GM21381 (cell line): Measurements from ENCODE around the gene FN3K.
"Not testable (repeated sequence)": the region's sequence is repeated elsewhere in the genome, so short reads cannot be mapped to it uniquely, and the experiment has no call there.

Experiments
- ATAC-seq: cut with Tn5 transposase; IDR thresholded peaks from one replicate; pipeline ENCODE4 v1.9.1; 2021; ENCODE audit warnings: mild to moderate bottlenecking, moderate library complexity; ENCODE audit not compliant: unreplicated experiment

Gene FN3K

DNA sequence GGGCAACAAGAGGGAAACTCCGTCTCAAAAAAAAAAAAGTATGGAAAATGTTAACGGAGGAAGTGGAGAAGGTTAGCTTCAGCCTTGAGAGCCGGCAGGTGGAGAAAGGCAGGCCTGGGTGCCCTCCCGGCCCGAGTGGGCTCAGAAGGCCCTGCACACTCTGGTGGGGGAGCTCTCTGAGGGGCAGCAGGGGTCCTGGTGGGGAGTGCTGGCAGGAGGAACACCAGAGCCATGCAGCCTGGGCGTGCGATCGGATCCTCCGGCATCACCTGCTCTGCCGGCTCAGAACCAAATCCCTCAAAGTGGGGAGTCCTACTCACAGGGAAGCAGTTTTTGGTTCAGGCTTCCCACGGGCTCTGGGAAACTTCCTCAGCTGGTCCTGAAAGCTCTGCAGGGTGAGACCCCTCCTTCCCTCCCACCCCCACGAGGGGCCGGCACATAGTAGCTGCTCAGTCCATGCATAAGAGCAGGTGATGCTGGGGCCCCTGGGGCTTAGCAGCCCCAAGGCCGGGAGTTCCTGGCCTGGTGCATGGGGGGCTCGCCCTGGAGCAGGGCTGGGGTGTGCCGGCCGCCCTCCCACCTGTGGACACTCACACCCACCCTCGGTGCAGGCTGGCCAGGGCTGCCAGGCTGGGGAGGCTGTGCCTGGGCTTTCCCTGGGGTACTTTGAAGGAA is 1.2 kb downstream of the FN3K start:
- ATAC-seq = no peak

DNA sequence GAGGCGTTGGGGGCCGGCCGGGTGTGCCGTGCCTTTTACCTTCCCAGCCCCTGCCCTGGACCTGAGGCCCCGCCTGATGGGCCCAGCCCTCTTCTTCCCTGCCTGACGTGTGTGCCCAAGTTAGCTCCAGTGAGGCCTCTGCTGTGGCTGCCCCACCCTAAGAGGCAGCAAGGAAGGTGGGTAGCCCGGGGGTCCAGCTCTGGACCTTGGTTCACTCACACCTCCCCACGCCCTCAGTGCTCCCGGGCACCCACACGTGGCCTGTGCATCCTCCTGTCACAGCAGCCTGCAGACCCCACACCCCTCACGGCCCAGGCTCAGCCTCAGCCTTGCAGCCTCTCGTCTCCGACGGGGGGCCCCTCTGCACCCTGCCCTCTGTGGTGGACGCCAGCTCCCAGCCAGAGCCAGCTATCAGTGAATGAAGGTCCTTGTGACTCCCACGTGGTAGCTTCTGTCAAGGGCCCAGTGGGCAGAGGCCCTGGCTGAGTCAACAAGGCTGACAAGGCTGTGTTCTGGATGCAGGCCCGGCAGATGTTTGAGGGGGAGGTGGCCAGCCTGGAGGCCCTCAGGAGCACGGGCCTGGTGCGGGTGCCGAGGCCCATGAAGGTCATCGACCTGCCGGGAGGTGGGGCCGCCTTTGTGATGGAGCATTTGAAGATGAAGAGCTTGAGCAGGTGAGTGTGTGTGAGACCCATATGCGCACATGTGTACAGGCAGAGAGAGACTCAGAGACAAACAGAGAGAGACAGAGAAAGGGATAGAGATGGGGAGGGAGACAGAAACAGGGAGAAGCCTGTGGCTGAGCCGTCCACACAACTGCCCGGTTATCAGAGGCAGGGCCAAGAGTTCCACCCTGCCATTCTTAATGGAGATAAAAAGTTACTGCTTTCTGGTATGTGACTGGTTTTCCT is 2.8 kb downstream of the FN3K start:
- ATAC-seq = no peak

DNA sequence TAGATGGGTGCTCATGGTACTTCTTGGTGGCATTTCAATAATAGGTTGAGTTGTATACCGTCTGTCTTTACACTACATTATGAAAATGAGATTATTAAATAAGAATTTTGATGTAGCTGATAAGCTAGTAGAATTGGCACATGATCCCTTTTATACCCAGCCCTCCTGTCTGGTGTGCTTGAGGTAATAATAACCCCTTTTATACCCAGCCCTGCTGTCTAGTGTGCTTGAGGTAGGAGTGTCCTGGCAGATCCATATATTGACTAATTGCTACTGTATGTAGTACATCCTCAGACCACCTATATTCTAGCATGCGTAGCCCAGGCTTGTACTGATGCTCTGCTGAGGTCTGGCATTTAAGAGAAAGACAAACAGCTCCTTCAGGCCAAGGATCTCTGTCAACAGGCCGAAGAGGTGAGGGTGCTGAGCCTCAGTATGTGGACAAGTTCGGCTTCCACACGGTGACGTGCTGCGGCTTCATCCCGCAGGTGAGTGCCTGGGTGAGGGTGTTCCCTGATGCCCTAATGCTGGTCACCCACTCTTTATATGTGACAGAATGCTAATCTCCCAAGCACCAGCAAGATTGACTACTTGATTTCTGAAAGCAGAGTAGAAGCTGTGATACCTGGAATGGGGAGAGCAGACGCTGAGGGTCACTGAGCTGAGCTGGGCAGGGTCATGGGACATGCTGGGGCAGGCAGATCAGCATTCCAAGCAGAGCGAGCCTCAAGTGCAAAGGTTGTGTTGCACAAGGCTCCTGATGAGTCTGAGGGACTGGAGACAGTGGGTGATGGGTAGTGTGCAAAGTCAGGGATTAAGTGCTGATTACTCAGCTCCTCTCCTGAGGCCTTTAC is 5.7 kb downstream of the FN3K start:
- no peak for ATAC-seq

DNA sequence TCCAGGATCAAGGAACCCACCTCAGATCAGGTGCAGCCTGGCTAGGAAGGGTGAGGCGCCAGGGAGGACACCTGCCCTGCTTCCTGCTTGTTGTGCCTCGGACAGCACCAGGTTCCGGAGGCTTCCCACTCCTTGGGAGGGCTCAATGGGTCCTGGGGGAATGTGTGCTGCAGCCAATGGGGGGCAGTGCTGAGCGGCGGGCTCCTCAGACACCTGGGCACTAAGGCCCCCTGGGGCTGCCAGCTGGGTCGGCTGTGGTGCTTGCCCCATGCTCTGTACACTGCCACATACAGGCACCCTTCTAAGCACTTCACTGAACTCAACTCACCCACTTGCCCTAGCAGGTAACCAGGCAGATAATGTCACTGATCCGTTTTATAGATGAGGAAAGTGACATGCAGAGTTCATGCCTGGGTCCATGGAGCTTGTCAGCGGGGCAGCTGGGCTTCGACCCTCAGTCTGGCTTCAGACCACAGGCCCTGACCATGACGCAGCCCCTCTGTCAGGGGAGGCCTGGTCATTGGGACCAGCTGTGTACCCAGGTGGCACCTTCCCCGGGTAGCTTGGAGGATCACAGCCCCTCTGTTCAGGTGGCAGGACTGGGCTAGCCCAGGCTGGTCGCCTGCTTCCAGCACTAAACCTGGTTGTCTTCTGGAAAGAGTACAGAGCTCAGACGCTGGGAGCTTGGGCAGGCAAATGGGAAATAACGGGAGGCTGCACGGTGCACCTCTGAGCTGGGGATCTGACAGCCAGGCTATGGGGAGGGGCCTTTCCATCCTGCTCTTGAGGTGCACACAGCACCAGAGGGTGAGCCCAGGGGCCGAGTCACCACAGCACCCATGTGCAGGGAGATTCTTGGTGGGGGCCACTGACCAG is 8.2 kb downstream of the FN3K start:
- no peak for ATAC-seq

DNA sequence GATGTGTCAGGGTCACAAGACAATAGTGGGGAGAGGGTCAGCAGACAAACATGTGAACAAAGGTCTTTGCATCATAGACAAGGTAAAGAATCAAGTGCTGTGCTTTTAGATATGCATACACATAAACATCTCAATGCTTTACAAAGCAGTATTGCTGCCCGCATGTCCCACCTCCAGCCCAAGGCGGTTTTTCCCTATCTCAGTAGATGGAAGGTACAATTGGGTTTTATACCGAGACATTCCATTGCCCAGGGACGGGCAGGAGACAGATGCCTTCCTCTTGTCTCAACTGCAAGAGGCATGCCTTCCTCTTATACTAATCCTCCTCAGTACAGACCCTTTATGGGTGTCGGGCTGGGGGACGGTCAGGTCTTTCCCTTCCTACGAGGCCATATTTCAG is 9.3 kb downstream of the FN3K start:
- ATAC-seq = not testable (repeated sequence)

DNA sequence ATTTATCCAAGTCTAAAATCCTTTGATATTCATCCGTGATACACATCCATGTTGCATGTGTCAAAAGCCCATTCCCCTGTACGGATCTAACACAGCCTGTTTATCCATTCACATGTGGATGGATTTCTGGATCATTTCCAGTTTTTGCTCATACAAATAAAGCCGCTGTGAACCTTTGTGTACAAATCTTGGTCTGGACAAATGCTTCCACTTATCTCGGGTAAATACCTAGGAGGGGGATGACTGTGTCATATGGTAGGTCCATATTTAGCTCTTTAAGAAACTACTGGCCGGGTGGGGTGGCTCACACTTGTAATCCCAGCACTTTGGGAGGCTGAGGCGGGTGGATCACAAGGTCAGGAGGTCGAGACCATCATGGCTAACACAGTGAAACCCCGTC is 10.1 kb downstream of the FN3K start:
- no peak for ATAC-seq

DNA sequence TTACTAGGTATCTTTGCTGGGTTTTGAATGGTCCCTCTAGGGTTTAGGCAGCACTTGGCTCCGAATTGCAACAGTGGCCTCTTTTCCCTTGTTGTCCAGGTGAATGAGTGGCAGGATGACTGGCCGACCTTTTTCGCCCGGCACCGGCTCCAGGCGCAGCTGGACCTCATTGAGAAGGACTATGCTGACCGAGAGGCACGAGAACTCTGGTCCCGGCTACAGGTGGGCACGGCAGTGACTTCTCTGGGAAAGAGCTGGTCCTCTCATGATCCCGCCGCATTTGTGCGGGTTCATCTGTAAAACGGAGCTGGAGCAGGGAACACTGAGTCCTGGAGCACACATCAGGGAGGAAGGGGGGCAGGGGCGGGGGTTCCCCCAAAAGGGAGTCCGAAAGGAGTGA is 13.3 kb downstream of the FN3K start:
- no peak for ATAC-seq

DNA sequence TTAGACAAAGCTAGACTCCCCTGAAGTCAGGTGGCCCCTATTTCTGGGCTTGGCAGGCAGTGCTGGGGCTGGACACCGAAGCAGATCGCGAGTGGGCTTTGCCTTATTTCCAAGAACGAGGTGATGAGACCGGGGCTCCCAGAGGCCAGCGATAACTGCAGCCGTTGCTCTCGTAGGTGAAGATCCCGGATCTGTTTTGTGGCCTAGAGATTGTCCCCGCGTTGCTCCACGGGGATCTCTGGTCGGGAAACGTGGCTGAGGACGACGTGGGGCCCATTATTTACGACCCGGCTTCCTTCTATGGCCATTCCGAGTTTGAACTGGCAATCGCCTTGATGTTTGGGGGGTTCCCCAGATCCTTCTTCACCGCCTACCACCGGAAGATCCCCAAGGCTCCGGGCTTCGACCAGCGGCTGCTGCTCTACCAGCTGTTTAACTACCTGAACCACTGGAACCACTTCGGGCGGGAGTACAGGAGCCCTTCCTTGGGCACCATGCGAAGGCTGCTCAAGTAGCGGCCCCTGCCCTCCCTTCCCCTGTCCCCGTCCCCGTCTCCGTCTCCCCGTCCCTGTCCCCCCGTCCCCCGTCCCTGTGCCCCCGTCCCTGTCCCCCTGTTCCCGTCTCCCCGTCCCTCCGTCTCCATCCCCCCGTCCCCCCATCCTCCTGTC is 15.0 kb downstream of the FN3K start:
- no peak for ATAC-seq

DNA sequence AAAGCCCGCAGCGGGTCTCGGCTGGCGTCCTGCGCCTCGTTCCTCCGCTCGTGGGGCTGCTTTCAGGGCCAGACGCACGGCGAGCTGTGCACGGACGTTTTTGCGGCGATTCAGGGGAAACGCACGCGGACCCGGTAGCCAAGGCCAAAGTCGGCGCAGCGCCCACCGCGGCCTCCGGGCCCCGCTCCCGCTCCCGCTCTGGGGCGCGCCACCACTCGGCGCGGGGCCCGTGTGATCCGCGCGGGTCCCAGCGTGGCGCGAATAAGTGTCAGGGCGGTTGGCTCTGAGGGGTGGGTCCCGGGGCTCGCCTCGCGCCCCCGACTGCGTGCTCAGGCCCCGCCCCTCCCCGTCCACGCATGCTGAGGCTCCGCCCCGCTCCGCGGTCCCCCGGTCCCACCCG is 15.8 kb downstream of the FN3K start:
- ATAC-seq = peak; percentile 25

DNA sequence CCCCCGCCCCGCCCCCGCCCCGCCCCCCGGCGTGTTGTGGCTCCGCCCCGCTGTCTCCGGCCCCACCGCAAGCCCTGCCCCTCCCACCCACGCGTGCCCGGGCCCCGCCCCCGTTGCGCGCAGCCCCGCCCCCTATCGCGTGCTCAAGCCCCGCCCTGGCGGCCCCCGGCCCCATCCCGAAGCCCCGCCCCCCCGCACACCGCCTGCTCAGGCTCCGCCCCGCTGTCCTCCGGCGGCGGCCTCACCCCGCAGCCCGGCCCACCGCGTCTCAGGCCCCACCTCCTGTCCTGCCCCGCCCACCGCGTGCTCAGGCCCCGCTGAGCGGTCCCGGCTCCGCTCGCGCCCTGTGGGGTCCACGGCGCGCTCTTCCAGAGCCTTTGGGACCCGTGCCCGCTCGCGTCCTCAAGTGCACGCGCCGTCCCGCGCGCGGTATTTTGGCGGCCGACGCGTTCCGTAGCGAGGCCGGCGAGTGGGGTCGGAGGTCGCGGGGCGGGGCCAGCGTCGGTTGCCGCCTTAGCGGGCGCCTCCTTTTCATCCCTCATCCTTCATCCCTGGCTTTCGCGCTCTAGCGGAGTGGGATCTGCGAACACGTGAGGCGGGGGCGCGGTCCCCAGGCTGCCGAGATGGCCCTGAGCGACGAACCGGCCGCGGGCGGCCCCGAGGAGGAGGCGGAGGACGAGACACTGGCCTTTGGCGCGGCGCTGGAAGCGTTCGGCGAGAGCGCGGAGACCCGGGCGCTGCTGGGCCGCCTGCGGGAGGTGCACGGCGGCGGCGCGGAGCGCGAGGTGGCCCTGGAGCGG is 16.4 kb downstream of the FN3K start, which contains the start of gene TBCD:
TBCD (plus strand) TSS at position 495 of the 800 bp plus-strand sequence; CDS start at position 624, 129 bp downstream.
- peak; percentile 76 for ATAC-seq

DNA sequence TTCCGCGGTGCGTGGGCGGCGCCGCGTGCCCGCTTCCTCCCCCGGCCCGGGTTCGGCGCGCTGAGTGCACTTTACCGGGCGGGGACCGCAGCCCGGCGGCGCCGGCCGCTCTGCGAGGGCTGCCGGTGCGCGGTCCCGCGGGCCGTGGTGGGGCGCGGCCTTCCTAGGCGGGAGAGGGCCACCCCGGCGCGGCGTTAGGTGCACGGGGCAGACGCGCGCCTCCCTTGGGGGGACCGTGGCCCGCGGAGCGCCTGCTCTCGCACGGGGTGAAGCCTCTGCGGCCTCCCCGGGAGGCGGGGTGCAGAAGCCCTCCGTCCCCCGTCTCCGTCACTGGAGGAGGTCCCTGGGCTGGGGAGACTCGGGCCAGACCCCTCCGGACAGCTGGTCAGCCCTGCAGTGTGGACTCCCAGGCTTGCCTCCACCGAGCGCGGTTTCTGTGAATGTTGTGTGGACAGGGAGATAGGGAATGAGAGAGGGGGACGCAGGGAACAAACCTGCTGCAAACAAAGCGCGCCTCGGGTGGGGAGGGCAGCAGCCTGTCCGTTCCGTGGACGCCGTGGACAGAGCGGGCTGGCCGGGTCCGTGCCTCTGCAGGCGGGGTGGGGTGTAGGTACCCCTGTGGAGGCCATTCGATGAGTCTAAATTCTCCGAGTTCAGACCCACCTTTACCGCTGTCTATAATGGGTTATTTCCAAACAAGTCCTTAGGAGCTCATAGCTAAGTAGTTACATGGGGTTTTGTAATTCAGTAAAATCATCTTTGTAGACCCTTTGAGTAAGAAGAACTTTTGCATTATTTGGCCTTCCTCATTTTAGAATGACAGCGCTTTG is 17.2 kb downstream of the FN3K start:
- ATAC-seq = peak; percentile 24

DNA sequence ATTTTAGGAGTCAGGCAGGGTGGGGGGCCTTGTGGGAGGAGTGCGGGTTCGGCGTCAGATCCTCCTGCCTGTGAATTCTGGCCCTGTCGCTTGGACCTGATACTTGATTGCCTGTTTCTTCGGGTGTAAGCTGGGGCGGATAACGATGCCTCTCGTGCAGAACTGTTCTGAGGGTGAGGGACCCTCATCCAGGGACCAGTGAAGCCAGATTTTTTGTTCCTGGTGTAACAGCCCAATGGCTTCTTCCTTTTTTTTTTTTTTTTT is 17.7 kb downstream of the FN3K start:
- ATAC-seq = no peak

DNA sequence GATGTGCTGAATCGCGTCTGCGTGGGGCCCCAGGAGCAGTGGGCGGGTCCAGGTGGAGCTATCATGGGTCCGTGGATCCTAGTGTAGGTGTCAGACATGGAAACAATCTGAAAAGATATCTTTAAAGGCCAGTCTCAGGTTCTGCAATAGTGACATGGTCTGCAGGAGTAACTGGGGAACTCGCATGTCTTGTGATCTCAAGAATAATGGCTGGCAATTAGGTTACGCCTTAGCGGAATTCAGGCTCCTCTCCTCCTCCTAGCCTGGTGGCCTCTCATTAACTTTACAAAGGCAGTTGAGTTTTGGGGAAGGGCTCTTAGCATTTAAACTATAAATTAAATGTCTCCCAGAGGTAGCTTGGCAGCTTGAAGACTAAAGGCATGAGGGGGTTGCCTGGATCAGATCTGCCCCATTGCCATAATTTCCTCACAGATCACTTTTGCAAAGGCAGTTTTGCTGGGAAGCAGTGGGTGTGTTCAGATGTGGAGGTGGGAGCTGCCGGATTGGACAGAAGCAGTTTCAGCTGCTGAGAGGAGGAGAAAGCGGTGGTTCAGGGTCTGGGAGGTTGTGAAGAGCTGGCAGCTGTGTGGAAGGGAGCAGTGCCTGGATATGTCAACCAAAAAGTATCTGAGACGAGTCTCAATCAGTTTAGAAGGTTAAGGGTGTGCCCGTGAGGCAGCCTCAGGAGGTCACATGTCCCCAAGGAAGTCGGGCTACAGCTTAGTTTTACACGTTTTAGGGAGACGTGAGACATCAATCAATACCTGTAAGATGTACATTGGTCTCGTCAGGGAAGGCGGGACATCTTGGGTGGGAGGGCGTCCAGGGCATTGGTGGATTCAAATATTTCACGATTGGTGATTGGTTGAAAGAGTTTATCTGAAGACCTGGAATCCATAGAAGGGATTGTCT is 19.1 kb downstream of the FN3K start:
- ATAC-seq = no peak

DNA sequence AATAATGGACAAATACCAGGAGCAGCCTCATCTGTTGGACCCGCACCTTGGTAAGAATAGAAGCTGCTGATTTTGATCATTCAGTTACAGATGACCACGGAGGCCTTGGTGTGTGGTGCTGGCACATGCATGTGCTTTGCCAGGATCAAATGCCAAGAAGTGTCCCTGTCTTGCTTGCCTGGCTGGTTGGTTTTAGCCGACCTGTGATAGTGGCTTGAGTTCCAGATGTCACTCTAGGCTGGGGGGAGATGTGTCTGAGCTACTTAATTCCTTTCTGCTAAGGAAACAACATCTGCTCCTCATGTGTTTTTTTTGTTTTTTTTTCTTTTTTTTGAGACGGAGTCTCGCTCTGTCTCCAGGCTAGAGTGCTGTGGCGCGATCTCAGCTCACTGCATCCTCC is 20.8 kb downstream of the FN3K start:
- ATAC-seq = no peak

DNA sequence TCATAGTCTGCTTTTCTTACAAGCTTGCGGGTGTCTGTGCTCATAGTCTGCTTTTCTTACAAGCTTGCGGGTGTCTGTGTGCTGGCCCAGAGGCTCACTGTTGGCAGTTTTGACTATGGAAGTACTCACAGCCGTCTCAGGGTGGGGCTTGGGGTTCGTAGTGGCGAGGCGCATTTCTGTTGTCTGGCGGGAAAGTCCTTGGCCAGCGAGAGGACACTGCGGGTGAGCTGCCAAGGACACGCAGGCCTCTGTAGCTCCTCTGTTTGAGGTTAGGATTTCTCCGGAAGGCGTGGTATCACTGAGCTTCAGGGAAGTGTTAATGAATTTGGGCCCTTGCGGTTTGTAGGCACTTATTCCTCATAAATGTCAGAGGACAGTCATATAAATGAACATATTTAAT is 30.0 kb downstream of the FN3K start:
- no peak for ATAC-seq

DNA sequence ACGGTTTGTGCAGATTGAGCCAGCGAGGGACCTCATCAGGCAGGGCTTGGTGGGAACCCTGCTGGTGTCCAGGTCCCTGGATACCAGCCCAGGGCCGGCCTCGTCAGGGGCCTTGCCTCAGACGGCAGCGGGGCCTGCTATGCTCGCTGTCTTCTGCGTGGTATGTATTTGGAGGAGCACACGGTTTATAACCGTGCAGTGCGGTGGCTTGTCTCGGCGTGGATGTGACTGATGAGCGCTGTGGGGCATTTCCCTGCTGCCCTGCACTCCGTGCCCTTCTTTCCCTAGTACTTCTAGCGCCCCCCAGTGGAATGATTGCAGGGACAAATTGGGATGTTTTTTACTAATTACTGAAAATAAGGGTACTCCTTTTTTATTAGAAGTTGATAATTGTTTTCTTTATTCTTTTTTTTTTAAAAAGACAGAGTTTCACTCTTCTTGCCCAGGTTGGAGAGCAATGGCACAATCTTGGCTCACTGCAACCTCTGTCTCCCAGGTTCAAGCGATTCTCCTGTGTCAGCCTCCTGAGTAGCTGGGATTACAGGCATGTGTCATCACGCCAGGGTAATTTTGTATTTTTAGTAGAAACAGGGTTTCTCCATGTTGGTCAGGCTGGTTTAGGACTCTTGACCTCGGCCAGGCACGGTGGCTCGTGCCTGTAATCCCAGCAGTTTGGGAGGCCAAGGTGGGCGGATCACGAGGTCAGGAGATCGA is 31.8 kb downstream of the FN3K start:
- ATAC-seq = no peak

DNA sequence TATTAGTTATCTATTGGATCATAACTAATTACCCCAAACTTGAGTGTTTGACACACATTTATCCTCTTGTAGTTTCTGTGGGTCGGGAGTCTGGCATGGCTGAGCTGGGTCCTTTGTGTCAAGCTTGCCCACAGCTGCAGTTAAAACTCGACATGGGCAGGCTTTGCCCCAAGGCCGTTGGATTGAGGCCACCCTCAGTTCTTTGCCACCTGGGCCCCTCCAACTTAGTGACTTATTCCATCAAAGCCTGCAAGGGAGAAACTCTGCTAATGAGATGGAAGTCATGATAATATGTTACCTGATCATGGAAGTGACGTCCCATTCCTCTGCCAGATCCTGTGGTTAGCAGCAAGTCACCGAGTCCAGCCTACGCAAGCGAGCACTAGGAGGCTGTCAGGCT is 33.6 kb downstream of the FN3K start:
- ATAC-seq = no peak
